ENCODE results near the gene BPTF. TPM values are rescaled to one million over a fixed set of nuclear protein-coding genes. Genes with fewer than 3 reads are reported as not detected.

Gene BPTF
- total RNA-seq, 4 donors from 2014 or later: 50.1 to 79.9 (median 69.4) TPM

DNA sequence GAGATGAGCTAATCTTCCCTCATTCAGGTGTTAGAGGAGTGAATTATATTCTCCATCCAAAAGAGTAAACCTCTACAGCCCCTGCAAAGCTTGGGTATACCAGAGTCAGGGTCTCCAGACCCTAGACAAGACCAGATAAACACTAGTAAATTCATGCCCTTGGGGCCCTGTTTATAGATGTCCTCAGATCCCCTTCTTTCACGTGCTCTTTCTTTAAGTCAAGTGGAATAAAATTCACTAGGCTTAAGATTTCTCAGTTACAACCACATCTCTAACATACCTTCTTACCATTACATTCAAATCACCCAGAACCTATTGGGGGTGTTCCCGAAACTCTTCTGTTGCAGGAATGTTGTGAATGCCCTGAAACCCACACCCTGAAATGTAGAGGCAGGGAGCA, 173.2 kb downstream of the BPTF start:
- TF ChIP-seq, protein P1, sequence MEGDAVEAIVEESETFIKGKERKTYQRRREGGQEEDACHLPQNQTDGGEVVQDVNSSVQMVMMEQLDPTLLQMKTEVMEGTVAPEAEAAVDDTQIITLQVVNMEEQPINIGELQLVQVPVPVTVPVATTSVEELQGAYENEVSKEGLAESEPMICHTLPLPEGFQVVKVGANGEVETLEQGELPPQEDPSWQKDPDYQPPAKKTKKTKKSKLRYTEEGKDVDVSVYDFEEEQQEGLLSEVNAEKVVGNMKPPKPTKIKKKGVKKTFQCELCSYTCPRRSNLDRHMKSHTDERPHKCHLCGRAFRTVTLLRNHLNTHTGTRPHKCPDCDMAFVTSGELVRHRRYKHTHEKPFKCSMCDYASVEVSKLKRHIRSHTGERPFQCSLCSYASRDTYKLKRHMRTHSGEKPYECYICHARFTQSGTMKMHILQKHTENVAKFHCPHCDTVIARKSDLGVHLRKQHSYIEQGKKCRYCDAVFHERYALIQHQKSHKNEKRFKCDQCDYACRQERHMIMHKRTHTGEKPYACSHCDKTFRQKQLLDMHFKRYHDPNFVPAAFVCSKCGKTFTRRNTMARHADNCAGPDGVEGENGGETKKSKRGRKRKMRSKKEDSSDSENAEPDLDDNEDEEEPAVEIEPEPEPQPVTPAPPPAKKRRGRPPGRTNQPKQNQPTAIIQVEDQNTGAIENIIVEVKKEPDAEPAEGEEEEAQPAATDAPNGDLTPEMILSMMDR (IDR thresholded peaks at IDR 0.05): no peak
- no peak for TF ChIP-seq POLR2A (IDR thresholded peaks at IDR 0.05)
- no peak for DNase-seq (ENCODE audit: low spot score in 2 of 2)
- intact Hi-C loops (cut with DNase I; ENCODE audit: low total_unique reads): no loop called here
- H3K4me3 ChIP-seq (ENCODE audit: low read depth, poor library complexity, severe bottlenecking): no peak overlapping the region
- WGBS, 2 donors: 81 to 84% methylated on average over 2 of the region's 2 CpGs

DNA sequence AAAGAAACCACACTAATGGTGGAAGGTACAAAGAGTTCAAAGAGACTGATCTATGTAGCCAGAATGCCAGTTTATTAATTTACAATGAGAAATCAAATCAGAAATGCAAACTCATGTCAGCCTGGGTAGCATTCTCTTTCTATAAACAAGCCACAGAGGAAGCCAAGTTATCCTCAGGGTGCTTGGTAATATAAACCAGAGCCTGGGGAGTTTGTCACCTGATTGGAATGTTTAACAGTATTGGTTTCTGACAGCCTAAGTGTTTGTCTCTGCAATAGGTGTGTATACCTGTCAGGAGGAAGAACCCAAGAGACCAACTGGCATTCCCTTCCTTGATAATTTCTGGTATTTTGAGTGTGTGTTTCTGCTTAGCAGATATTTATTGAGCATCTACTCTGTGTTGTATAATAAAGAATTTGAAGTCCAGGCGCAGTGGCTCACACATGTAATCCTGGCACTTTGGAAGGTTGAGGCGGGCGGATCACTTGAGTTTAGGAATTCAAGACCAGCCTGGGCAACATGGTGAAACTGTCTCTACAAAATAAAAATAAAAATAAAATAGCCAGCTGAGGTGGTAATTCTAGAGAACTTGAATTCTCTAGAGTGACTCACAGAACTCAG, 174.1 kb downstream of the BPTF start:
- peak in 1 of 2 donors; percentile 74 for DNase-seq (ENCODE audit: low spot score in 2 of 2)
- WGBS, 2 donors: 81 to 89% methylated on average over 3 of the region's 3 CpGs
- TF ChIP-seq, protein P1 (IDR thresholded peaks at IDR 0.05): no peak
- no peak for TF ChIP-seq POLR2A (IDR thresholded peaks at IDR 0.05)
- H3K4me3 ChIP-seq (ENCODE audit: low read depth, poor library complexity, severe bottlenecking): no peak overlapping the region
- intact Hi-C loops (cut with DNase I; ENCODE audit: low total_unique reads): no loop called here

DNA sequence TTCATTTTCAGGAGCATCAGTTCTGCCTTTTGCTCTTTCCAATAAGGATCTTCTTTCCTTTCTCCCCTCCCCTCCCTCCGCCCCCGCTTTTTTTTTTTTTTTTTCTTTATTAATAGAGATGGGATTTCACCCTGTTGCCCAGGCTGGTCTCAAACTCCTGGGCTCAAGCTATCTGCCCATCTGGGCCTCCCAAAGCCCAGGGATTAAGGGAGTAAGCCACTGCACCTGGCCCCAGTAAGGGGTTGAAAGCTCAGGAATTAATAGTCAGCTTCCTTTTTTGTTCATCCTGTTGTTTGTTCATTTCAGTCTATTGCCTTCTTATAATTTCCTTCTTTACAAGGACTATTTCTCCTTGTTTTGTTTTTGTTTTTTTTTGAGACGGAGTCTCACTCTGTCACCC, 178.9 kb downstream of the BPTF start:
- TF ChIP-seq, protein P1 (IDR thresholded peaks at IDR 0.05): no peak
- no peak for TF ChIP-seq POLR2A (IDR thresholded peaks at IDR 0.05)
- intact Hi-C loops (cut with DNase I; ENCODE audit: low total_unique reads): loop anchor here (2.0 kb wide), 1 partner anchor 63 kb away; no protein-coding TSS in a partner anchor
- H3K4me3 ChIP-seq (ENCODE audit: low read depth, poor library complexity, severe bottlenecking): no peak overlapping the region
- no peak for DNase-seq (ENCODE audit: low spot score in 2 of 2)
- 86 to 94% methylated on average over 3 of the region's 3 CpGs for WGBS, 2 donors

GRCh38 chr17:68006797-68007196, 181.5 kb downstream of the BPTF start:
- 48 to 67% methylated on average over 6 of the region's 6 CpGs for WGBS, 2 donors
- DNase-seq (ENCODE audit: low spot score in 2 of 2): no peak
- TF ChIP-seq POLR2A (IDR thresholded peaks at IDR 0.05): no peak
- TF ChIP-seq, protein P1 (IDR thresholded peaks at IDR 0.05): no peak
- intact Hi-C loops (cut with DNase I; ENCODE audit: low total_unique reads): no loop called here
- H3K4me3 ChIP-seq (ENCODE audit: low read depth, poor library complexity, severe bottlenecking): no peak overlapping the region

- intact Hi-C loops (cut with DNase I; ENCODE audit: low total_unique reads): no loop called here
- 51 to 54% methylated on average over 19 to 20 of the region's 20 CpGs for WGBS, 2 donors
Observed at GRCh38 chr17:68011199-68011665, 185.9 kb downstream of the BPTF start.

More at GRCh38 chr17:68011199-68011665, 185.9 kb downstream of the BPTF start:
- H3K4me3 ChIP-seq (ENCODE audit: low read depth, poor library complexity, severe bottlenecking): no peak overlapping the region
- peak in 1 of 2 donors; percentile 25 for DNase-seq (ENCODE audit: low spot score in 2 of 2)
- TF ChIP-seq, protein P1 (IDR thresholded peaks at IDR 0.05): peak in 1 of 3 donors; percentile 46
- no peak for TF ChIP-seq POLR2A (IDR thresholded peaks at IDR 0.05)

Measured in lower leg skin (tissue), 4 donors.